Bone marrow (tissue), 2 donors: Measurements from ENCODE around the gene HCST.

Experiments
- DNase-seq, 2 donors: peaks; one replicate each; lab custom pipeline; 2025; lab: John Stamatoyannopoulos, UW

Gene HCST

DNA sequence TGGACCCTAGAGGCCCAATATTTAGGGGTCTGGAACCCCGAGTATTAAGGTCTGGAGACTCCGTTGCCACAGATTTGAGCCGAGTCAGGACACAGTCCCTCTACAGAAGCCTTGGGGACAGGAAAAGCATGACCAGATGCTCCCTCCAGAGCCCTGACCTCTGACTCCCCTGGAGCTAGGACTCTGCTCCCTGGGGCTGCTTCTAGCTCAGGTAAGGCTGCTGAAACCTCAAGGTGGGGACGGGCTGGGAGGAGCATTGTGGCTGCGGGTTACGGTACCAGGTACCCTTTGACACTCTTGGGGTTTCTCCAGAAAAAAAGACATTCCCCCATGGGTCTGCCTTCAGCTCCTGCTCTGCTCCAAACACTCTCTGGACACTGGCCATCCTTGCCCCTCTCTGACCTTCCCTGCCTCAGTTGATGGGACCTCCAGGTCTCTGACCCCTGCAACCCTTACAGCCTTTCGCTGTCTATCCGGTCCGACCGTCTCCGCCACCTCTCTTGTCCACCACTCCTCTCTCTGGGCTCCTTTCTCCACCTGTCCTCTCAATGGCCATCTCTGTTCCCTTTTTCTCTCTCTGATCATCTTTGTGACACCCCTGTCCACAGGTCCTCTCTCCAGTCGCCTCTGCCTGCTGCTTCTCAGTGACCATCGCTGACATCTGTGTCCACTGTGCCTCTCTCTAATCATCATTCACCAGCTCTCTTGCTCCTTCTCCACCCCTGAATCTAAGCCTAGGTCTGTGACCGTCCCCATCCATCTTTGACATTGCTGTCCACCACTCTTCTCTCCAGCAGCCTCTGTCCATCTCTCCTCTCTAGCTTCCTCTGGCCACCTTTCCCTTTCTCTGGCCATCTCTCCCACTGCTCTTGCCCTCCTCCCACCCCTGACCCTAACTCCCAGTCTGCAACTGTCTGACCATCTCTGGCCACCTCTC lies 35.3 kb downstream of the HCST start:
- no peak for DNase-seq

DNA sequence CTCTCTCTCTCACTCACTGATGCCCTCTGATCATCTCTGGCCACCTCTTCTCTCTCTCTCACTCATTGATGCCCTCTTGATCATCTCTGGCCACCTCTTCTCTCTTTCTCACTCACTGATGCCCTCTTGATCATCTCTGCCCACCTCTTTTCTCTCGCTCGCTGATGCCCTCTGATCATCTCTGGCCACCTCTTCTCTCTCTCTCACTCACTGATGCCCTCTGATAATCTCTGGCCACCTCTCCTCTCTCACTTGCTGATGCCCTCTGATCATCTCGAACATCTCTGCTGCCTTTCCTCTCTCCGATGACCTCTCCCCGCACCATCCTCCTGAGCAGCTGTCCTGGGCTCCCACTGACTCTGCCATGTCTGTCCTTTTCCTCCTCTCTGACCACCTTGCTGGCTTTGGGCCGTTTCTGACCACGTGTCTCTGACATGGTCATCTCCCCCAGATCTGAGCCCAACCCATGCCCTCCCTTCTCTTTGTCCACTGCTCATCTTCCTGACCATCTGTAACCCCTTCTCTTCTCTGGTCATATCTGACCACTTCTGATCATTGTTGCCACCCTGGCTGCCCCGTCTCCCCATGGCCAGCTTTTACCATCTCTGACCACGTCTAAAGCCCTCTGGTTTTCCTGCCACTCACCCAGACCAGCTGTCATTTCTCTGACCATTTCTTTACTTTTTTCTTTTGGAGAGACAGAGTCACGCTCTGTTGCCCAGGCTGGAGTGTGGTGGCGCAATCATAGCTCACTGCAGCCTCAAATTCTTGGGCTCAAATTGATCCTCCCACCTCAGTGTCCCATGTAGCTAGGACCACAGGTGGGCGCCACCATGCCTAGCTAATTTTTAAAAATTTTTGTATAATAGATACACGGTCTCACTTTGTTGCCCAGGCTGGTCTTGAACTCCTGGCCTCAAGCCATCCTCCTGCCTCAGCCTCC lies 36.2 kb downstream of the HCST start:
- DNase-seq, result no peak

DNA sequence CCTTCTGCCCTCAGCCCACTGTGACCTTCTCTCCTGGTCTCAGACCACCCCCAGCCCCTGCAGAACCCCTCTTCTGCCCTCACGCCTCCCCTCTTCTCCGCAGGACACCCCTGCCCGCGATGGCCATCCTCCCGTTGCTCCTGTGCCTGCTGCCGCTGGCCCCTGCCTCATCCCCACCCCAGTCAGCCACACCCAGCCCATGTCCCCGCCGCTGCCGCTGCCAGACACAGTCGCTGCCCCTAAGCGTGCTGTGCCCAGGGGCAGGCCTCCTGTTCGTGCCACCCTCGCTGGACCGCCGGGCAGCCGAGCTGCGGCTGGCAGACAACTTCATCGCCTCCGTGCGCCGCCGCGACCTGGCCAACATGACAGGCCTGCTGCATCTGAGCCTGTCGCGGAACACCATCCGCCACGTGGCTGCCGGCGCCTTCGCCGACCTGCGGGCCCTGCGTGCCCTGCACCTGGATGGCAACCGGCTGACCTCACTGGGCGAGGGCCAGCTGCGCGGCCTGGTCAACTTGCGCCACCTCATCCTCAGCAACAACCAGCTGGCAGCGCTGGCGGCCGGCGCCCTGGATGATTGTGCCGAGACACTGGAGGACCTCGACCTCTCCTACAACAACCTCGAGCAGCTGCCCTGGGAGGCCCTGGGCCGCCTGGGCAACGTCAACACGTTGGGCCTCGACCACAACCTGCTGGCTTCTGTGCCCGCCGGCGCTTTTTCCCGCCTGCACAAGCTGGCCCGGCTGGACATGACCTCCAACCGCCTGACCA lies 37.2 kb downstream of the HCST start:
- no peak for DNase-seq

DNA sequence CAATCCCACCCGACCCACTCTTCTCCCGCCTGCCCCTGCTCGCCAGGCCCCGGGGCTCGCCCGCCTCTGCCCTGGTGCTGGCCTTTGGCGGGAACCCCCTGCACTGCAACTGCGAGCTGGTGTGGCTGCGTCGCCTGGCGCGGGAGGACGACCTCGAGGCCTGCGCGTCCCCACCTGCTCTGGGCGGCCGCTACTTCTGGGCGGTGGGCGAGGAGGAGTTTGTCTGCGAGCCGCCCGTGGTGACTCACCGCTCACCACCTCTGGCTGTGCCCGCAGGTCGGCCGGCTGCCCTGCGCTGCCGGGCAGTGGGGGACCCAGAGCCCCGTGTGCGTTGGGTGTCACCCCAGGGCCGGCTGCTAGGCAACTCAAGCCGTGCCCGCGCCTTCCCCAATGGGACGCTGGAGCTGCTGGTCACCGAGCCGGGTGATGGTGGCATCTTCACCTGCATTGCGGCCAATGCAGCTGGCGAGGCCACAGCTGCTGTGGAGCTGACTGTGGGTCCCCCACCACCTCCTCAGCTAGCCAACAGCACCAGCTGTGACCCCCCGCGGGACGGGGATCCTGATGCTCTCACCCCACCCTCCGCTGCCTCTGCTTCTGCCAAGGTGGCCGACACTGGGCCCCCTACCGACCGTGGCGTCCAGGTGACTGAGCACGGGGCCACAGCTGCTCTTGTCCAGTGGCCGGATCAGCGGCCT lies 37.9 kb downstream of the HCST start:
- no peak for DNase-seq

DNA sequence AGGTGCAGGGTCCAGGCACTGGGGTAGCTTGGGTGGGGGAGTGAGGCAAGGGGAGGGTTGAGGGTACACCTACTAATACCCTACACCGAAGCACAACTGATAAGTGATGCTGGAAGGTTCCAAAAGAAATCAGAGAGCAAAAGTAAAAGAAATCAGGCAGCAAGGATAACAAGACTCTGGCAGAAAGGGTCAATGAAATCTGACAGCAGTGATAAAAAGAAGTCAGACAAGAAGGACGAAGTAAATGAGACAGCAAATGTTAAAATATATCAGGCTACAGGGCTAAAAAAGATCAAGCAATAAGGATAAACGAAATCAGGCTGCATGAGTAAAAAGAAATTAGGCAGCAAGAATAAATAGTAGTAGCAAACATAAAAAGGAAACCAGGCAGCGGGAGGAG lies 38.5 kb downstream of the HCST start:
- no peak for DNase-seq

DNA sequence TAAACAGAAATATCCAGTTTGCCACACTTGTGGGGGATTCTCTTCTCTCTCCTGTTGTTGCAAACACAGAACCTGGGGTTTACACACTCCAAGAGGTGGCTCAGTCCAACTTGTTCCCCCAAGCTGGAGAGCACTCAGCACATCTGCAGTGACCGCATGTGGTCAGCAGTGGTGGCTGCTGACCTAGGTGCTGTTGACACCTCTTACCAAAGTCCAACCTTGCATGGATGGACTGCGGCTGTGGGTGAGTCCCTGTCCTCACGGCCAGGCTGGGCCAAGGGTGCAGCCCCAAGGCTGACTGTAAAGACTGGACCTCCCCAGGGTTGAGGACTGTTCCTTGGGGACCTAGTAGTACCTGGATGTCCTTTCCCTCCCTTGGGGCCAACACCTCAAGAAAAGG lies 39.9 kb downstream of the HCST start:
- no peak for DNase-seq

DNA sequence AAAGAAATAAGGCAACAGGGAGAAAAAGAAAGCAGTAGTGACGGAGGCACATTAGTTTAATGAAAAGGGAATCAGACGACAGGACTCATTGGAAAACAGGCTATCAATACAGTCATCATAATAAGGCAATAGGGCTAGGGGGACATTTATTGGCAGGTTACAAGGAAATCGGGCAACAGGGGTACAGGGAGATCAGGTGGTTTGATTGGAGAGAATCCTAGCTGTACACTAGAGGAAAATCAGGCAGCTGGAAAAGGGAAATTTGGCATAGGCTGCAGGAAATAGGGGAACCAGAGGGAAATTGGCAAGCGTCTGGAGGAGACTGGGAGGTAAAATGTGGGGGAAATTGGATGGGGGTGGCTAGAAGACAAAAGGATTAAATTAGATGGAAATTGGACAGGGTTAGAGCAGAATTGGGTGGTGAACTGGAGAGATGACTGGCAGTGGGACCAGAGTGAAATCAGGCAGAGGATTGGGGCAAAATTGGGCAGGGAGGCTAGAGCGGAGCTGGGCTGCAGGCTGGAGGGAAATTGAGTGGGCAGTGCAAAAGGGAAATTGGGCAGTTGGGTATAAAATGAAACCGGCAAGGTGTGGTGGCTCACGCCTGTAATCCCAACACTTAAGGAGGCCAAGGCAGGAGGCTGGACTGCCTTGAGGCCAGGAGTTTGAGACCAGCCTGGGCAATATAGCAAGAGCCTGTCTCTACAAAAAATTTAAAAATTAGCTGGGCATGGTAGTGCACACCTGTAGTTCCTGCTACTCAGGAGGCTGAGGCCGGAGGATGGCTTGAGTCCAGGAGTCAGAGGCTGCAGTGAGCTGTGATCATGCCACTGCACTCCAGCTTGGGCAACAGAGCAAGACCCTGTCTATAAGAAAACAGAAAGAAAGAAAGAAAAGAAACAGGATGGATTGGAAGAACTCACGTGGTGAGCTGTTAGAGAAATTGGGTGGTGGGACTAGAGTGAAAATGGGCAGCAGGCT lies 41.3 kb downstream of the HCST start:
- DNase-seq, result no peak

DNA sequence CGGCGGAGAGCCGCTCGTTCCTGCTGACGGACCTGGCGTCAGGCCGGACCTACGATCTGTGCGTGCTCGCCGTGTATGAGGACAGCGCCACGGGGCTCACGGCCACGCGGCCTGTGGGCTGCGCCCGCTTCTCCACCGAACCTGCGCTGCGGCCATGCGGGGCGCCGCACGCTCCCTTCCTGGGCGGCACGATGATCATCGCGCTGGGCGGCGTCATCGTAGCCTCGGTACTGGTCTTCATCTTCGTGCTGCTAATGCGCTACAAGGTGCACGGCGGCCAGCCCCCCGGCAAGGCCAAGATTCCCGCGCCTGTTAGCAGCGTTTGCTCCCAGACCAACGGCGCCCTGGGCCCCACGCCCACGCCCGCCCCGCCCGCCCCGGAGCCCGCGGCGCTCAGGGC lies 42.2 kb downstream of the HCST start:
- no peak for DNase-seq

DNA sequence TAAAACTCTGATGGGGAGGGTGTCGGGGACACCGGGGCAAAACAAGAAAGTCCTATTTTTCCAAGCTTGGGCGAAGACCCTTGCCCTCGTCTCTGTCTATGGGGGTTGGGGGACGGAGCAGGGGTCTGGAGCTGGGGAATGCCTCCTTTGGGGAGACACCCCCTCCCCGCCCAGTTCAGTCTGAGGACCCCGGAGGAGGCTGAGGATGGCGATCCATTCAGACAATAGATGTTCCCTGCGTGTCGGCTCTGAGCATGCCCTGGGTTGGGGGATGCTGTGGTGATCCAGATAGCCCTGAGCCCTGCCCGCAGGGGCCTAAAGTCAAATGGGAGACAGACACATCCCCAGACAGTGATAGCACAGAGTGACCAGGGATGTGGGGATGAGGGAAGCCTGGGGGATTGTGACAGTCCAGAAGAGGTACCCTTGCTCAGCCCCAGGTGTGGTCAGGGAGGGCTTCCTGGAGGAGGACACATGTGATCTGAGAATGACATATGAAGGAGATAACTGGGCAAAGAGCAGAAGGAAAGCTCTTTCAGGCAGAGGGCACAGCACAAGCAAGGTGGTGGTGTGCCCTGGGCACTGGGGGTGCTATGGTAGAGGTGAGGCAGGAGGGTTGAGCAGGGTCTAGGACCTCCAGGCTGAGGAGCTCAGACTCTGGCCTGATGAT lies 42.9 kb downstream of the HCST start:
- DNase-seq, result no peak

DNA sequence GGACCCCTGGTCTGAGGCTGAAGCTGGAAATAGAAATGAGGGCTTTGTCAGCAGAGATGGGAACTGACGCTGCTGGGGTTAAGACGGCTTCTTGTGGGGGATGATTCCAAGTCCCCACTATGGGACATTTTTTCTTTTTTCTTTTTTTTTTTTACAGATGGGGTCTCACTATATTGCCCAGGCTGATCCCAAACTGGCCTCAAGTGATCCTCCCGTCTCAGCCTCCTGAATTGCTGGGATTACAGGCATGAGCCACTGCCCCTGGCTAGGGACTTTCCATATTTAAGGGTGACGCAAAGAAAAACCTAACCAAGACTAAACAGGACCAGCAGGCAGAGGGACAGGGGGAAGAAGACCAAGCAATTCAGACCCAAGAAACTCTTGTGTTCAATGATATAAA lies 43.9 kb downstream of the HCST start:
- DNase-seq, result no peak

DNA sequence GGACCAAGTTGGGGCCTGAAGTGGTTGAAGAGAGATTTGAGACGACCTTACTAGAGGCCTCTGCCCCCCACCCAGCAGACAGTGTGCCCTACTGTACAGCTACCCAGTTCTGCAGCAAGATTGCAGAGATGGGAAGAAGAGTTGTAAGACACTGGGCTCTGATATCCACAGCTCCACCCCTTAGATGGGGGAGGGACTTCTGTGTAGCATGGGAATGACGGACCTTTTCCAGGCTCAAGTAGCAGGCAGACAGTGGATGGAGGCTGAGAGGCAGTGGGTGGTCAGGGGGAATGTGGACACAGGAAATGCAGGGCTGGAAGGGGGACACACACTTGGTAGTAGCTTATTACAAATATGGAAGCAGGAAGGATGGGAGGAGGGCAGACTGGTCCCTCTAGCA lies 46.8 kb downstream of the HCST start:
- no peak for DNase-seq
